ENCODE results near the gene FARP2.

FARP2 gene

GRCh38 chr2:241432824-241433448 lies 76.9 kb downstream of the FARP2 start:
- TF ChIP-seq EZH2phosphoT487 (IDR thresholded peaks at IDR 0.05; ENCODE audit: low read depth) (no peak), CTCF (IDR thresholded peaks at IDR 0.05; ENCODE audit: low read depth, low read length) (no peak)
- H3K27ac ChIP-seq (ENCODE audit: low read length), result no peak overlapping the region
- H3K4me1 ChIP-seq (ENCODE audit: low read length), result no peaks in the 10 kb centered on the region
- H3K9ac ChIP-seq (ENCODE audit: low read length), result no peak overlapping the region
- H3K4me3 ChIP-seq (ENCODE audit: low read length), result no peak overlapping the region
- H3K4me2 ChIP-seq (ENCODE audit: low read length), result no peak overlapping the region
- H3K27me3 ChIP-seq (ENCODE audit: low read depth, low read length), result no peaks in the 10 kb centered on the region
- no peaks in the 10 kb centered on the region for H4K20me1 ChIP-seq (ENCODE audit: insufficient read depth, low read length)
- no peaks in the 10 kb centered on the region for H3K9me3 ChIP-seq (ENCODE audit: insufficient read depth, low read length)
- H3K79me2 ChIP-seq (ENCODE audit: low read length), result no peaks in the 10 kb centered on the region
- no peak overlapping the region for H2AFZ ChIP-seq (ENCODE audit: low read depth, low read length)
- peaks cover 19% of the 10 kb centered on the region for H3K36me3 ChIP-seq (replicated peaks; ENCODE audit: low read depth, low read length)

- Histone ChIP-seq H3K36me3 (replicated peaks; ENCODE audit: low read depth, low read length) (peaks cover 12% of the 10 kb centered on the region), H3K27ac (ENCODE audit: low read length) (no peak overlapping the region), H3K79me2 (ENCODE audit: low read length) (no peaks in the 10 kb centered on the region), H3K4me3 (ENCODE audit: low read length) (no peak overlapping the region), H2AFZ (ENCODE audit: low read depth, low read length) (no peak overlapping the region), H3K9me3 (ENCODE audit: insufficient read depth, low read length) (no peaks in the 10 kb centered on the region), H3K4me2 (ENCODE audit: low read length) (no peak overlapping the region), H4K20me1 (ENCODE audit: insufficient read depth, low read length) (no peaks in the 10 kb centered on the region), H3K9ac (ENCODE audit: low read length) (no peak overlapping the region), H3K27me3 (ENCODE audit: low read depth, low read length) (no peaks in the 10 kb centered on the region), H3K4me1 (ENCODE audit: low read length) (no peaks in the 10 kb centered on the region)
- no peak for TF ChIP-seq EZH2phosphoT487 (IDR thresholded peaks at IDR 0.05; ENCODE audit: low read depth)
- TF ChIP-seq CTCF (IDR thresholded peaks at IDR 0.05; ENCODE audit: low read depth, low read length), result no peak
Measured at GRCh38 chr2:241437179-241437578, 81.1 kb downstream of the FARP2 start.

GRCh38 chr2:241441492-241441891 lies 85.4 kb downstream of the FARP2 start:
- Histone ChIP-seq H3K4me2 (ENCODE audit: low read length) (no peak overlapping the region), H3K4me3 (ENCODE audit: low read length) (no peak overlapping the region), H4K20me1 (ENCODE audit: insufficient read depth, low read length) (peaks cover 27% of the 10 kb centered on the region)

More at GRCh38 chr2:241441492-241441891, 85.4 kb downstream of the FARP2 start:
- Histone ChIP-seq H3K27me3 (ENCODE audit: low read depth, low read length) (no peaks in the 10 kb centered on the region), H3K27ac (ENCODE audit: low read length) (no peak overlapping the region), H3K36me3 (replicated peaks; ENCODE audit: low read depth, low read length) (peaks cover 38% of the 10 kb centered on the region), H3K9ac (ENCODE audit: low read length) (no peak overlapping the region), H2AFZ (ENCODE audit: low read depth, low read length) (no peak overlapping the region), H3K79me2 (ENCODE audit: low read length) (no peaks in the 10 kb centered on the region), H3K4me1 (ENCODE audit: low read length) (peaks cover 20% of the 10 kb centered on the region), H3K9me3 (ENCODE audit: insufficient read depth, low read length) (no peaks in the 10 kb centered on the region)
- TF ChIP-seq CTCF (IDR thresholded peaks at IDR 0.05; ENCODE audit: low read depth, low read length) (no peak), EZH2phosphoT487 (IDR thresholded peaks at IDR 0.05; ENCODE audit: low read depth) (no peak)
